Measurements from ENCODE around the gene TMEM235. TPM values are rescaled to one million over a fixed set of nuclear protein-coding genes. Genes with fewer than 3 reads are reported as not detected.

TMEM235 gene
- total and polyA plus RNA-seq, 2 experiments from 2014 or later: not detected

DNA sequence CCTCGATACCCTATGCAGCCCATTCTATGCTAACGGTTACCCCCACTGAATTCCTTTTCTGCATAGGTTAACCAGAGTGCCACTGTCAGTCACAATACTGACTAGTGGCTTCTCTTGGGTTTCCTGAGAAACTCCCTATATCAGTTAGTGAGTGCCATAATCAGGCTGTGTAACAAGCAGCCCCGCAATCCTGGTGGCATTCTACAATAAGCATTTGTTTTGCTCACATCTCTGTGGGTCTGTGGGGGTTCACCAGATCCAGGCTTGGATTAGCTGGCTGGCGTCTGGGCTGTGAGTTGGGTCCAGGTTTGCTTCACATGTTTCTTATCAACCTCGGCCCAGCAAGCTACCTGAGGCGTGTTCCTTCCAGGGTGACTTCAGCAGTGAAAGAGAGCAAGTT is 42.4 kb downstream of the TMEM235 start:
- Histone ChIP-seq H3K4me2 (no peak overlapping the region), H3K9me2 (ENCODE audit: insufficient read depth) (no peaks in the 10 kb centered on the region), H3K79me2 (replicated peaks; ENCODE audit: insufficient read depth) (no peaks in the 10 kb centered on the region), H3K4me1 (ENCODE audit: insufficient read depth) (peaks cover 40% of the 10 kb centered on the region), H3K27me3 (ENCODE audit: insufficient read depth) (no peaks in the 10 kb centered on the region), H3F3A (replicated peaks; ENCODE audit: low read depth) (peaks cover 3% of the 10 kb centered on the region; the same call in 1 of the 2 replicates), H4K20me1 (replicated peaks; ENCODE audit: insufficient read depth) (no peaks in the 10 kb centered on the region), H3K4me3 (no peak overlapping the region), H3K27ac (ENCODE audit: low read depth) (no peak overlapping the region), H3K36me3 (ENCODE audit: insufficient read depth) (no peaks in the 10 kb centered on the region), H2AFZ (no peak overlapping the region)
- TF ChIP-seq NANOG (IDR thresholded peaks at IDR 0.05; ENCODE audit: borderline replicate concordance) (no peak), EZH2phosphoT487 (IDR thresholded peaks at IDR 0.05; ENCODE audit: unreplicated experiment) (no peak), CREB1 (CRISPR knock-in tag; IDR thresholded peaks at IDR 0.05; ENCODE audit: low read depth) (no peak), ZNF331 (CRISPR knock-in tag; IDR thresholded peaks at IDR 0.05; ENCODE audit: low read depth) (no peak)
- TF ChIP-seq, protein P1, sequence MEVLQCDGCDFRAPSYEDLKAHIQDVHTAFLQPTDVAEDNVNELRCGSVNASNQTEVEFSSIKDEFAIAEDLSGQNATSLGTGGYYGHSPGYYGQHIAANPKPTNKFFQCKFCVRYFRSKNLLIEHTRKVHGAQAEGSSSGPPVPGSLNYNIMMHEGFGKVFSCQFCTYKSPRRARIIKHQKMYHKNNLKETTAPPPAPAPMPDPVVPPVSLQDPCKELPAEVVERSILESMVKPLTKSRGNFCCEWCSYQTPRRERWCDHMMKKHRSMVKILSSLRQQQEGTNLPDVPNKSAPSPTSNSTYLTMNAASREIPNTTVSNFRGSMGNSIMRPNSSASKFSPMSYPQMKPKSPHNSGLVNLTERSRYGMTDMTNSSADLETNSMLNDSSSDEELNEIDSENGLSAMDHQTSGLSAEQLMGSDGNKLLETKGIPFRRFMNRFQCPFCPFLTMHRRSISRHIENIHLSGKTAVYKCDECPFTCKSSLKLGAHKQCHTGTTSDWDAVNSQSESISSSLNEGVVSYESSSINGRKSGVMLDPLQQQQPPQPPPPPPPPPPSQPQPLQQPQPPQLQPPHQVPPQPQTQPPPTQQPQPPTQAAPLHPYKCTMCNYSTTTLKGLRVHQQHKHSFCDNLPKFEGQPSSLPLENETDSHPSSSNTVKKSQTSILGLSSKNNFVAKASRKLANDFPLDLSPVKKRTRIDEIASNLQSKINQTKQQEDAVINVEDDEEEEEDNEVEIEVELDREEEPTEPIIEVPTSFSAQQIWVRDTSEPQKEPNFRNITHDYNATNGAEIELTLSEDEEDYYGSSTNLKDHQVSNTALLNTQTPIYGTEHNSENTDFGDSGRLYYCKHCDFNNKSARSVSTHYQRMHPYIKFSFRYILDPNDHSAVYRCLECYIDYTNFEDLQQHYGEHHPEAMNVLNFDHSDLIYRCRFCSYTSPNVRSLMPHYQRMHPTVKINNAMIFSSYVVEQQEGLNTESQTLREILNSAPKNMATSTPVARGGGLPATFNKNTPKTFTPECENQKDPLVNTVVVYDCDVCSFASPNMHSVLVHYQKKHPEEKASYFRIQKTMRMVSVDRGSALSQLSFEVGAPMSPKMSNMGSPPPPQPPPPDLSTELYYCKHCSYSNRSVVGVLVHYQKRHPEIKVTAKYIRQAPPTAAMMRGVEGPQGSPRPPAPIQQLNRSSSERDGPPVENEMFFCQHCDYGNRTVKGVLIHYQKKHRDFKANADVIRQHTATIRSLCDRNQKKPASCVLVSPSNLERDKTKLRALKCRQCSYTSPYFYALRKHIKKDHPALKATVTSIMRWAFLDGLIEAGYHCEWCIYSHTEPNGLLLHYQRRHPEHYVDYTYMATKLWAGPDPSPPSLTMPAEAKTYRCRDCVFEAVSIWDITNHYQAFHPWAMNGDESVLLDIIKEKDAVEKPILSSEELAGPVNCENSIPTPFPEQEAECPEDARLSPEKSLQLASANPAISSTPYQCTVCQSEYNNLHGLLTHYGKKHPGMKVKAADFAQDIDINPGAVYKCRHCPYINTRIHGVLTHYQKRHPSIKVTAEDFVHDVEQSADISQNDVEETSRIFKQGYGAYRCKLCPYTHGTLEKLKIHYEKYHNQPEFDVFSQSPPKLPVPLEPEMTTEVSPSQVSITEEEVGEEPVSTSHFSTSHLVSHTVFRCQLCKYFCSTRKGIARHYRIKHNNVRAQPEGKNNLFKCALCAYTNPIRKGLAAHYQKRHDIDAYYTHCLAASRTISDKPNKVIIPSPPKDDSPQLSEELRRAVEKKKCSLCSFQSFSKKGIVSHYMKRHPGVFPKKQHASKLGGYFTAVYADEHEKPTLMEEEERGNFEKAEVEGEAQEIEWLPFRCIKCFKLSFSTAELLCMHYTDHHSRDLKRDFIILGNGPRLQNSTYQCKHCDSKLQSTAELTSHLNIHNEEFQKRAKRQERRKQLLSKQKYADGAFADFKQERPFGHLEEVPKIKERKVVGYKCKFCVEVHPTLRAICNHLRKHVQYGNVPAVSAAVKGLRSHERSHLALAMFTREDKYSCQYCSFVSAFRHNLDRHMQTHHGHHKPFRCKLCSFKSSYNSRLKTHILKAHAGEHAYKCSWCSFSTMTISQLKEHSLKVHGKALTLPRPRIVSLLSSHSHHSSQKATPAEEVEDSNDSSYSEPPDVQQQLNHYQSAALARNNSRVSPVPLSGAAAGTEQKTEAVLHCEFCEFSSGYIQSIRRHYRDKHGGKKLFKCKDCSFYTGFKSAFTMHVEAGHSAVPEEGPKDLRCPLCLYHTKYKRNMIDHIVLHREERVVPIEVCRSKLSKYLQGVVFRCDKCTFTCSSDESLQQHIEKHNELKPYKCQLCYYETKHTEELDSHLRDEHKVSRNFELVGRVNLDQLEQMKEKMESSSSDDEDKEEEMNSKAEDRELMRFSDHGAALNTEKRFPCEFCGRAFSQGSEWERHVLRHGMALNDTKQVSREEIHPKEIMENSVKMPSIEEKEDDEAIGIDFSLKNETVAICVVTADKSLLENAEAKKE (CRISPR knock-in tag; IDR thresholded peaks at IDR 0.05): no peak
- TF ChIP-seq, protein P2, sequence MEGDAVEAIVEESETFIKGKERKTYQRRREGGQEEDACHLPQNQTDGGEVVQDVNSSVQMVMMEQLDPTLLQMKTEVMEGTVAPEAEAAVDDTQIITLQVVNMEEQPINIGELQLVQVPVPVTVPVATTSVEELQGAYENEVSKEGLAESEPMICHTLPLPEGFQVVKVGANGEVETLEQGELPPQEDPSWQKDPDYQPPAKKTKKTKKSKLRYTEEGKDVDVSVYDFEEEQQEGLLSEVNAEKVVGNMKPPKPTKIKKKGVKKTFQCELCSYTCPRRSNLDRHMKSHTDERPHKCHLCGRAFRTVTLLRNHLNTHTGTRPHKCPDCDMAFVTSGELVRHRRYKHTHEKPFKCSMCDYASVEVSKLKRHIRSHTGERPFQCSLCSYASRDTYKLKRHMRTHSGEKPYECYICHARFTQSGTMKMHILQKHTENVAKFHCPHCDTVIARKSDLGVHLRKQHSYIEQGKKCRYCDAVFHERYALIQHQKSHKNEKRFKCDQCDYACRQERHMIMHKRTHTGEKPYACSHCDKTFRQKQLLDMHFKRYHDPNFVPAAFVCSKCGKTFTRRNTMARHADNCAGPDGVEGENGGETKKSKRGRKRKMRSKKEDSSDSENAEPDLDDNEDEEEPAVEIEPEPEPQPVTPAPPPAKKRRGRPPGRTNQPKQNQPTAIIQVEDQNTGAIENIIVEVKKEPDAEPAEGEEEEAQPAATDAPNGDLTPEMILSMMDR (conservative IDR thresholded peaks at IDR 0.05; ENCODE audit: low read depth in 2 of 2): no peak
- TF ChIP-seq, protein P3, sequence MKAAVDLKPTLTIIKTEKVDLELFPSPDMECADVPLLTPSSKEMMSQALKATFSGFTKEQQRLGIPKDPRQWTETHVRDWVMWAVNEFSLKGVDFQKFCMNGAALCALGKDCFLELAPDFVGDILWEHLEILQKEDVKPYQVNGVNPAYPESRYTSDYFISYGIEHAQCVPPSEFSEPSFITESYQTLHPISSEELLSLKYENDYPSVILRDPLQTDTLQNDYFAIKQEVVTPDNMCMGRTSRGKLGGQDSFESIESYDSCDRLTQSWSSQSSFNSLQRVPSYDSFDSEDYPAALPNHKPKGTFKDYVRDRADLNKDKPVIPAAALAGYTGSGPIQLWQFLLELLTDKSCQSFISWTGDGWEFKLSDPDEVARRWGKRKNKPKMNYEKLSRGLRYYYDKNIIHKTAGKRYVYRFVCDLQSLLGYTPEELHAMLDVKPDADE (IDR thresholded peaks at IDR 0.05): no peak
- Mint-ChIP-seq H3K9me3 (no peaks in the 10 kb centered on the region), H3K36me3 (ENCODE audit: low read depth) (no peaks in the 10 kb centered on the region), H3K27me3 (ENCODE audit: insufficient read depth, low read depth, poor library complexity) (peaks cover 12% of the 10 kb centered on the region), H3K4me3 (no peak overlapping the region), H3K27ac (no peak overlapping the region), H3K4me1 (peaks cover 45% of the 10 kb centered on the region)
- no peak for ATAC-seq
- DNase-seq (ENCODE audit: low spot score): no peak
